GM12874 (cell line): Measurements from ENCODE around the gene FAM9C.

Source experiments
- CTCF ChIP-seq: IDR thresholded peaks from 2 replicates; pipeline ENCODE4 v1.5.1; 2011; ENCODE audit warnings: low read depth, mild to moderate bottlenecking, control low read depth, low read length, moderate library complexity; ENCODE audit not compliant: insufficient read depth

Gene FAM9C

GRCh38 chrX:13001961-13002671, 42.3 kb downstream of the FAM9C start:
- TF ChIP-seq CTCF: no peak

- TF ChIP-seq CTCF: no peak
Observed at GRCh38 chrX:13001097-13001496, 43.3 kb downstream of the FAM9C start.

- TF ChIP-seq CTCF: no peak
Observed at GRCh38 chrX:13000301-13000811, 44.1 kb downstream of the FAM9C start.

GRCh38 chrX:12999422-12999821, 45.0 kb downstream of the FAM9C start:
- TF ChIP-seq CTCF: no peak

GRCh38 chrX:12997906-12998687, 46.3 kb downstream of the FAM9C start:
- TF ChIP-seq CTCF: no peak

- no peak for TF ChIP-seq CTCF
Observed at GRCh38 chrX:12996934-12997435, 47.4 kb downstream of the FAM9C start.

- no peak for TF ChIP-seq CTCF
Observed at GRCh38 chrX:12994321-12994720, 50.1 kb downstream of the FAM9C start.
